Brain pericyte (primary cell): ENCODE measurements around the gene RNF151.
"Not testable (repeated sequence)": the region's sequence is repeated elsewhere in the genome, so short reads cannot be mapped to it uniquely, and the experiment has no call there.

ENCODE experiments used
- DNase-seq: peaks from one replicate; pipeline ENCODE4 v3.0.0-alpha.2; 2012; ENCODE audit warnings: low read depth, low spot score

Gene RNF151

GRCh38 chr16:2007081-2007836 is 40.6 kb downstream of the RNF151 start:
- DNase-seq = no peak

DNA sequence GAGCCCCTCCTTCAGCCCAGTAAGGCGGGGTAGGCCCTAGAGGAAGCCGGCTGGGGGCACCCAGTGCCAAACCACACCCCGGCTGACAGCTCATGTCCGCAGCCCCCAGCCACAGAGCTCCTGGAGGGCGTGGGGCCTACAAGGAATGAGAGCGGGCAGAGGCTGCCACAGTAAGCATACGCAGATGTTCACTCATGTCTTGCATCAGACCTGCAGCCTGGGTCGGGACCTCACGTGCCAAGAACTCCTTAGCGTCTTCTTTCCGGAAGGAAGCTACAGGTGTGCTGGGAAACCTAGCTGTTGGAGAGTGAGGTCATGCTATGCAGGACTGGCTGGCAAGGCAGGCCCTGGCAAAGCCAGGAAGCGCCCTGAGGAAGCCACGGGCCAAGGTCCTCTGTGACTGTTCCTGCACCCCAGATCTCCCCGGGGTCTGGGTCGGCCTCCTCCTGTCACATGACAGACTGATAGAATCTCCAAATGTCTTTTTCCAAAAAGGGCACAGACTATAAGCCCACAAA is 41.4 kb downstream of the RNF151 start:
- DNase-seq = no peak

DNA sequence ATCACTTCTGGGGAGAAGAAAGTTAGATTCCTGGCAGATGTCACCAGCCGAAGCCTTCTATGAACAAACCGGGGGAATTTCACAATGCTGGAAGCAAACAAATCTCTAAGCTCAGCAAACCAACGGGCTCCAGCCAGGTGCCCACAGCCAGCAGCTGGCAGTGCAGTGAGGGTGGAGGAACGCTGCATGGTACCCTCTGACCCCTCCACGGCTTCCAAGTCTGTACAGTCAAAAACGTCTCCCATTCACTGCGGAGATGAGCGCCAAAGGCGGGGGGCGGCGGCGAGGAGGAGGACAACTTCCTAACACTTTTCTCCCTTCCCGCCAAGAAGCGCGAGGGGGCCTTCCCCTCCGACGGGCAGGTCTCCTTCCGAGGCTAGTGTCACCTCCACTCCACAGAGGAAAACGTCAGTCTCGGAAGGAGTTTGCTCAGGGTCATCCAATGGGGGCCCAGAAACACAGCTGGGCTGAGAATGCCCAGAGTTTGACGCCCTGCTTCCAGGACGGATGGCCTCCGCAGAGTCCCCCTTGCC is 42.0 kb downstream of the RNF151 start:
- no peak for DNase-seq

- no peak for DNase-seq
Measured at GRCh38 chr16:2009164-2009711, 42.6 kb downstream of the RNF151 start.

DNA sequence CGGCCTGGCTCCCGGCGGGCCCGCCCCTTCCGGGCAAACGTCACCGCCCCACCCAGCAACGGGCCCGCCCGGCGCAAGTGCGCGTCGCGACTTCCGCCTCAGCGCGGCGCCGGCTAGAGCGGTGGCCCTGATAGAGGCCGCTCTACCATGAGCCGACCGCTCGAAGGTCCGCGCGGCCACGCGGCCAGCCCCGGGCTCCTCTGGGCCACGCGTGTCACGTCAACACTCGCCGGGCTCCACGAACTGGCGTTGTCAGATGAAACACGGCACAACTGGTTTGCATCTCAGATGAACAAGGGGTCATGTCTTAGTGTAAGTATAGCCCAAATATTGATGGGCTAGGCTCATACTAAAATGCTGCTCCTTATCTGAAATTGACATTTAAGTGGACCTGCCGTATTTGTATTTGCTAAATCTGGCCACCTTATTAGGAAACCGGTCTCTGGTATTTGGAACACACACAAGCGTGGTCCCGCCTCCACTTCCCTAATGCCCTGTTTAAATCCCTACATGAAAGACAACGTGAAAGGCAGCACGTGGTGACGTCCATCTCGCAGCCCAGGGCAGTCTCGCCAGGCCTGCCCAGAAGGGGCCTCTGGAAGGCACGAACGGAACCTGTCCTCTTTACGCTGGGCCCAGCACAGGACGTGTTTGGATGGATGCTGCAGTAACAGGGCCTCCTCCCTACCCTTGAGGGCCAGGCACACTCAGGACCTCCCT is 43.3 kb downstream of the RNF151 start, which contains the start of gene ZNF598:
Gene ZNF598 (minus strand): TSS at position 31 of the 720 bp plus-strand sequence.
- no peak for DNase-seq

- not testable (repeated sequence) for DNase-seq
Measured at GRCh38 chr16:2011726-2012125, 45.1 kb downstream of the RNF151 start.

- DNase-seq = no peak
Measured at GRCh38 chr16:2013527-2013926, 46.9 kb downstream of the RNF151 start.

DNA sequence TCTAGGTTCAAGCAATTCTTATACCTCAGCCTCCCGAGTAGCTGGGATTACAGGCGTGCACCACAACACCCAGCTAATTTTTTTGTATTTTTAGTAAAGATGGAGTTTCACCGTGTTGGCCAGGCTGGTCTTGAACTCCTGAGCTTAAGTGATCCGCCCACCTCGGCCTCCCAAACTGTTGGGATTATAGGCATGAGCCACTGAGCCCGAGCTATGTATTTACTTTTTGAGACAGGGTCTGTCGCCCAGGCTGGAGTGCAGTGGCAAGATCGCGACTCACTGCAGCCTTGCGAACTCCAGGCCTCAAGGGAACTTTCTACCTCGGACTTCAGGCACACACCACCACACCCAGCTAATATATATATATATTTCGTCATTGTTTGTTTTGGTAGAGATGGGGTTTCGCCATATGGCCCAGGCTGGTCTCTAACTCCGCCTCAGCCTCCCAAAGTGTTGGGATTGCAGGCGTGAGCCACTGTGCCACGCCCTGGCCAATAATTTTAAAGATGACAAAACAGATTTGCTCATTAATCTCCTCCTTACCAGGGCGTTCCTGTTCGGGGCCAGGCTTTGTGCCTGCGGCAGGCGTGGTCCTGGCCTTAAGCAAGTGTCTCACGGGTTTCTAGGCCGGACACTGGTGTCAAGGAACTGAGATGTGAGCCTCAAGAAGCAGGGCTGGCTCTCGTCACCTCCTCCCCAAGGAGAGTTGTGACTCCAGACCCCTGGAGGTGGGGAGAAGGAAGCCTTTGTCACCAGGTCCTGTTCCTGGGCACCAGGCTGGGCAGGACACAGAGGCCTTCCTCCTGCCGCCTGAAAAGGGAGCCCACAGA is 48.7 kb downstream of the RNF151 start:
- DNase-seq = no peak

DNA sequence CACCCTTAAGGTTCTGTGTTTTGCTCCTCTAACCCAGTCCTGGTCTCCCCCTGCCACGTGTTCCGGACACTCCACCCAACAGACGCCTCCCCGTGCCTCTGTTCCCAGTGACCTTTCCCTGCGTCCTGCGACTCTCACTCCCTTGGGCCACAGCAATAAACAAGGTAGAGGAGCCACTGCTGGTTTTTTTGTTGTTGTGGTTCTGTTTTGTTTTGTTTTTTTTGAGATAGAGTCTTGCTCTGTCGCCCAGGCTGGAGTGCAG is 49.2 kb downstream of the RNF151 start:
- no peak for DNase-seq

- DNase-seq = no peak
Measured at GRCh38 chr16:2016407-2016922, 49.8 kb downstream of the RNF151 start.
